Thymus (tissue), 11 donors: ENCODE results near the gene PEX10. TPM values are rescaled to one million over a fixed set of nuclear protein-coding genes. Genes with fewer than 3 reads are reported as not detected.
A peak's percentile ranks its signal among the peaks of the same experiment; 100 is the strongest.

Source experiments
- DNase-seq, 9 donors: peaks; one replicate each; pipeline ENCODE4 v3.0.0-alpha.2; 2013; ENCODE audit warnings: low spot score in 9 of 9, low read depth in 6 of 9, missing footprints in 1 of 9
- H3K27ac ChIP-seq, 2 donors: one replicate each; pipeline ENCODE4 v1.5.1; 2013; ENCODE audit warnings: control low read depth in 1 of 2, low read depth in 1 of 2, low read length in 1 of 2, mild to moderate bottlenecking in 1 of 2, moderate library complexity in 1 of 2
- H3K27me3 ChIP-seq, 2 donors: one replicate each; pipeline ENCODE4 v1.5.1; 2013; ENCODE audit warnings: low read length in 1 of 2; ENCODE audit not compliant: control insufficient read depth in 2 of 2, insufficient read depth in 1 of 2
- H3K36me3 ChIP-seq, 2 donors: one replicate each; pipeline ENCODE4 v1.5.1; 2013; ENCODE audit warnings: low read length in 1 of 2, mild to moderate bottlenecking in 1 of 2, moderate library complexity in 1 of 2; ENCODE audit not compliant: control insufficient read depth in 2 of 2, insufficient read depth in 2 of 2
- H3K4me1 ChIP-seq, 2 donors: one replicate each; pipeline ENCODE4 v1.5.1; 2013; ENCODE audit warnings: low read length in 2 of 2; ENCODE audit not compliant: control insufficient read depth in 2 of 2, insufficient read depth in 2 of 2
- H3K4me3 ChIP-seq, 2 donors: one replicate each; pipeline ENCODE4 v1.5.1; 2013; ENCODE audit warnings: low read length in 2 of 2, control low read depth in 1 of 2, mild to moderate bottlenecking in 1 of 2
- H3K9me3 ChIP-seq, 2 donors: one replicate each; pipeline ENCODE4 v1.5.1; 2013; ENCODE audit warnings: low read length in 1 of 2, mild to moderate bottlenecking in 1 of 2; ENCODE audit not compliant: control insufficient read depth in 2 of 2, insufficient read depth in 1 of 2
- WGBS: extraction: QIAGEN DNeasy Blood & Tissue Kit; methylation state at CpG from one replicate; pipeline ENCODE4 v1.1.7; 2013; 5-methylcytosine and 5-hydroxymethylcytosine counted together
- polyA plus RNA-seq: library from polyadenylated mRNA; stranded (reverse); fragments of 200-250 nt; gene quantifications from one replicate; pipeline ENCODE4 v1.2.3, GENCODE V29; 2013
- total RNA-seq: library from RNA; stranded (reverse); fragments of 120-200 nt; gene quantifications from one replicate; pipeline ENCODE4 v1.2.4, GENCODE V29; 2013
- donor health status: healthy.

PEX10 gene
- total and polyA plus RNA-seq, 2 donors: 8.8 to 16.0 TPM

DNA sequence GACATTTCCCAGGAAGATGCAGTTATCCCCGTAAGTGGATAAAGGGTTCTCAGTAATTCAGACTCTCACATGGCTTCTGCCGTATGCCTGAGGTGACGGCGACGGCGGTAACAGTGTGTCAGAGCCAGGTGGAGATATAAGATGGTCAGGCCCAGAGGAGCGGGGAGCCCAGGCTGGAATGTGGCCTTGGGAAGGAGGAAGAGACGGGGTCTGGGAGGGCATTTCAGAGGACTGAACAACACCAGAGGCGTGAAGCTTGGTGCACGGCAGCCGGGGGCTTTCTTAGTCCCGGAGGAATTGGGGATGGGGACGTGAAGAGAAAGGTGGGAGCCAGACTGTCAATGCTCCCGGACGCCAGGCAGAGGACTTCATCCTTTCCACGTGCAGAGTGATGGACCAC is 19.7 kb downstream of the PEX10 start:
- H3K9me3 ChIP-seq: no peaks in the 10 kb centered on the region
- H3K4me1 ChIP-seq: peaks cover 19 to 27% of the 10 kb centered on the region in 2 donors
- H3K27me3 ChIP-seq: no peaks in the 10 kb centered on the region
- H3K4me3 ChIP-seq: peak overlapping the region; percentile 64 to 78
- 86% methylated on average over 16 of the region's 16 CpGs for WGBS
- DNase-seq: no peak
- H3K27ac ChIP-seq: no peak overlapping the region
- peaks cover 42 to 48% of the 10 kb centered on the region in 2 donors for H3K36me3 ChIP-seq

- H3K9me3 ChIP-seq: no peaks in the 10 kb centered on the region
- peaks cover 19 to 27% of the 10 kb centered on the region in 2 donors for H3K4me1 ChIP-seq
- H3K36me3 ChIP-seq: peaks cover 41 to 42% of the 10 kb centered on the region in 2 donors
- DNase-seq: no peak
- peak overlapping the region in 1 of 2 donors; percentile 64 for H3K27ac ChIP-seq
- H3K4me3 ChIP-seq: peak overlapping the region; percentile 64 to 78
- WGBS: under 1% methylated on average over 62 of the region's 62 CpGs
- H3K27me3 ChIP-seq: no peaks in the 10 kb centered on the region
Observed at GRCh38 chr1:2391931-2392509, 20.3 kb downstream of the PEX10 start.

- H3K27me3 ChIP-seq: no peaks in the 10 kb centered on the region
- peak within 1 kb of the TSS; percentile 64 to 78 for H3K4me3 ChIP-seq
- H3K4me1 ChIP-seq: peaks cover 19 to 27% of the 10 kb centered on the region in 2 donors
- WGBS: under 1% methylated on average over 103 of the region's 103 CpGs
- peaks cover 37% of the 10 kb centered on the region in 2 donors for H3K36me3 ChIP-seq
- H3K9me3 ChIP-seq: no peaks in the 10 kb centered on the region
- peak within 1 kb of the TSS in 1 of 2 donors; percentile 64 for H3K27ac ChIP-seq
- peak; percentile 91 to 99 (median 97) for DNase-seq
Observed at GRCh38 chr1:2391041-2391930, 21.1 kb downstream of the PEX10 start, which contains the start of the genes MORN1 and RER1. MORN1 (minus strand) TSS chr1:2391554; CDS start chr1:2391533, 21 bp downstream. RER1 (plus strand) TSS chr1:2391841; CDS start chr1:2395791, 3,950 bp downstream.

- Histone ChIP-seq H3K36me3 (peaks cover 25 to 27% of the 10 kb centered on the region in 2 donors), H3K27ac (no peak overlapping the region), H3K4me3 (no peak overlapping the region), H3K27me3 (no peaks in the 10 kb centered on the region), H3K4me1 (peaks cover 19 to 27% of the 10 kb centered on the region in 2 donors), H3K9me3 (no peaks in the 10 kb centered on the region)
- 86% methylated on average over 7 of the region's 7 CpGs for WGBS
- DNase-seq: no peak
Observed at GRCh38 chr1:2389644-2390043, 22.7 kb downstream of the PEX10 start.

- Histone ChIP-seq H3K4me3 (no peak overlapping the region), H3K27me3 (no peaks in the 10 kb centered on the region), H3K9me3 (no peaks in the 10 kb centered on the region), H3K36me3 (peaks cover 11 to 17% of the 10 kb centered on the region in 2 donors), H3K4me1 (peaks cover 19 to 22% of the 10 kb centered on the region in 2 donors), H3K27ac (no peak overlapping the region)
- no peak for DNase-seq
- 97% methylated on average over 32 of the region's 32 CpGs for WGBS
Observed at GRCh38 chr1:2388004-2388913, 24.1 kb downstream of the PEX10 start.

DNA sequence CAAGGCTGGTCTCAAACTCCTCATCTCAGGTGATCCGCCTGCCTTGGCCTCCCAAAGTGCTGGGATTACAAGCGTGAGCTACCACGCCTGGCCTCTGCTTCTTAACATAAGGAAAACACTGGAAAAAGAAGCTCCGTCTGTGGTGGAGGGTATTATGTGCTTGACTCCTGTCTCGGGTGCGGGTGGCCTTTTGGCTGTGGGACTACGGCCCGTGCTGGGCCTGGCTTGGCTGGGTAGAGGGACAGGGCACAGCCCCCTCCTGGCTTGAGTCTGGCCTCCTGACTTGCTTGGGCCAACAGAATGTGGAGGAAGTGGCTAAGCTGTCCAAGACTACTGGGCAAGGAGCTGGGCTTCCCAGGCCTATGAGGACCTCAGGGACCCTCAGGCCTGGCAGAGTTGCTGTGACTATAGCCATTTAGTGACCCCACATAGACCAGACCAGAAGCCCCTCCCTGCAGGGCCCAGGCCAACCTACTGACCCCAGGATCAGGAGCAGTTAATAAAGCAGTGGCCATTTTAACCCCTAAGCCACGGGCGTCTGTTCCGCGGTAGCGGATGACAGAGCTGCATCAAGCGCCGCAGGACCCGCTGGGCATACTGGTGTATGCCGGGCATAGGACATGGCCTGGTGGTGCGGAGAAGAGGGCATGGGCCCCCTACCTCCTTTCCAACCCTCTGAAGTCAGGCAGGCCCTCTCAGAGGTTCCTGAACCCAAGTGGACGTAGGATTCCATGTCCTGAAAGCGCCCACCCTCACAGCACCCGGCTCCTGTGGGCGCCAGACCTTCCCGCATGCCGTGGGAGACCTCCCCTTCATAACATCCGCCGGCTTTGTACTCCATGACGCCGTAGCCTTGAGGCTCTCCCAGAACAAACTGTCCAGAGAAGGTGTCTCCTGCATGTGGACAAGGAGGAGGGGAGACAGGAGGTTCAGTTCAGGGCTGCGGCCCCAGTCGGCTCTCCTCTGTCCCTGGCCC is 25.4 kb downstream of the PEX10 start:
- peaks cover 8 to 14% of the 10 kb centered on the region in 2 donors for H3K36me3 ChIP-seq
- no peaks in the 10 kb centered on the region for H3K9me3 ChIP-seq
- H3K4me3 ChIP-seq: no peak overlapping the region
- H3K4me1 ChIP-seq: peaks cover 12 to 15% of the 10 kb centered on the region in 2 donors
- no peaks in the 10 kb centered on the region for H3K27me3 ChIP-seq
- 99% methylated on average over 30 of the region's 30 CpGs for WGBS
- no peak for DNase-seq
- no peak overlapping the region for H3K27ac ChIP-seq

GRCh38 chr1:2385606-2386280 is 26.6 kb downstream of the PEX10 start:
- H3K4me1 ChIP-seq: peaks cover 10 to 17% of the 10 kb centered on the region in 2 donors
- no peak overlapping the region for H3K27ac ChIP-seq
- peaks cover 8 to 14% of the 10 kb centered on the region in 2 donors for H3K36me3 ChIP-seq
- no peaks in the 10 kb centered on the region for H3K27me3 ChIP-seq
- 98% methylated on average over 19 of the region's 19 CpGs for WGBS
- H3K4me3 ChIP-seq: no peak overlapping the region
- H3K9me3 ChIP-seq: no peaks in the 10 kb centered on the region
- no peak for DNase-seq
